Sigmoid colon (tissue), 7 donors: ENCODE results near the gene TIRAP. TPM values are rescaled to one million over a fixed set of nuclear protein-coding genes. Genes with fewer than 3 reads are reported as not detected.
A peak's percentile ranks its signal among the peaks of the same experiment; 100 is the strongest.

ENCODE experiments used
- DNase-seq: peaks from one replicate; pipeline ENCODE4 v3.0.0-alpha.2; 2019
- H3K27ac ChIP-seq, 4 donors: fragments of 200-600 bp; sonication (generic); one replicate each; pipeline ENCODE4 v1.5.1; 2016 to 2019; ENCODE audit warnings: mild to moderate bottlenecking in 1 of 4
- H3K27me3 ChIP-seq, 3 donors: fragments of 200-600 bp; sonication (generic); one replicate each; pipeline ENCODE4 v1.5.1; 2019; ENCODE audit warnings: mild to moderate bottlenecking in 1 of 3
- H3K36me3 ChIP-seq, 4 donors: fragments of 200-600 bp; sonication (generic); one replicate each; pipeline ENCODE4 v1.5.1; 2016 to 2019
- H3K4me1 ChIP-seq, 4 donors: fragments of 200-600 bp; sonication (generic); one replicate each; pipeline ENCODE4 v1.5.1; 2017 to 2019
- H3K4me3 ChIP-seq, 4 donors: fragments of 200-600 bp; sonication (generic); one replicate each; pipeline ENCODE4 v1.5.1; 2017 to 2019; ENCODE audit warnings: mild to moderate bottlenecking in 2 of 4, moderate library complexity in 1 of 4
- H3K9me3 ChIP-seq, 4 donors: fragments of 200-600 bp in 3 of 4; sonication (generic) in 3 of 4; one replicate each; pipeline versions ENCODE4 v1.5.1 to v1.6.1; 2013 to 2019
- CTCF ChIP-seq, 4 experiments: fragments of 450-650 bp in 3 of 4; fragments of 200-600 bp in 1 of 4; IDR thresholded peaks; one replicate each; pipeline ENCODE4 v1.5.1; 2016 to 2019; ENCODE audit warnings: antibody characterized with exemption in 4 of 4, mild to moderate bottlenecking in 3 of 4, moderate library complexity in 2 of 4
- EP300 ChIP-seq, 4 donors: sonication (generic); formaldehyde crosslinking; IDR thresholded peaks; one replicate each; pipeline ENCODE4 v1.6.1; 2017; ENCODE audit warnings: antibody characterized with exemption in 4 of 4
- POLR2A ChIP-seq, 2 donors: fragments of 450-650 bp; IDR thresholded peaks; one replicate each; pipeline ENCODE4 v1.6.1; 2016; ENCODE audit warnings: antibody characterized with exemption in 2 of 2, mild to moderate bottlenecking in 2 of 2, moderate library complexity in 2 of 2
- POLR2AphosphoS5 ChIP-seq, 4 donors: sonication (generic); formaldehyde crosslinking; IDR thresholded peaks; one replicate each; pipeline ENCODE4 v1.6.1; 2017; ENCODE audit warnings: antibody characterized with exemption in 4 of 4
- WGBS, 2 donors: extraction: QIAGEN DNeasy Blood & Tissue Kit; methylation state at CpG; one replicate each; pipeline ENCODE4 v1.1.7; 2013; 5-methylcytosine and 5-hydroxymethylcytosine counted together
- intact Hi-C: fragments of 100-400 bp; cut with DNase I; formaldehyde crosslinking; loops from one replicate; pipeline ENCODE4 v1.15.1; 2023
- polyA plus RNA-seq, 3 donors: library from polyadenylated mRNA; stranded (reverse); fragments of 200-250 nt; gene quantifications; one replicate each; pipeline ENCODE4 v1.2.3, GENCODE V29; 2013
- total RNA-seq, 4 donors: library from RNA; depleted of rRNA; stranded (reverse); fragments of >200 nt; gene quantifications; one replicate each; pipeline ENCODE4 v1.1.0, GENCODE V29; 2016
- donor health status: healthy with polysubstance abuse.
- donor health status: Bipolar disorder and iron deficiency.
- donor health status: healthy.

Gene TIRAP
- total and polyA plus RNA-seq, 7 donors: 4.2 to 11.5 (median 9.3) TPM

GRCh38 chr11:126333142-126333541 is 50.2 kb downstream of the TIRAP start:
- no peak for DNase-seq
- Histone ChIP-seq H3K9me3 (no peaks in the 10 kb centered on the region), H3K36me3 (peaks cover 0 to 19% (median 0%) of the 10 kb centered on the region in 4 donors), H3K4me3 (no peak overlapping the region), H3K27me3 (no peaks in the 10 kb centered on the region), H3K4me1 (peaks cover 0 to 13% (median 9%) of the 10 kb centered on the region in 4 donors), H3K27ac (no peak overlapping the region)
- TF ChIP-seq EP300 (IDR thresholded peaks at IDR 0.05): no peak
- TF ChIP-seq POLR2A (IDR thresholded peaks at IDR 0.05): no peak
- no peak for TF ChIP-seq POLR2AphosphoS5 (IDR thresholded peaks at IDR 0.05)
- TF ChIP-seq CTCF (IDR thresholded peaks at IDR 0.05): no peak
- 95% methylated on average over 7 of the region's 7 CpGs for WGBS, 2 donors
- intact Hi-C loops: no loop called here

DNA sequence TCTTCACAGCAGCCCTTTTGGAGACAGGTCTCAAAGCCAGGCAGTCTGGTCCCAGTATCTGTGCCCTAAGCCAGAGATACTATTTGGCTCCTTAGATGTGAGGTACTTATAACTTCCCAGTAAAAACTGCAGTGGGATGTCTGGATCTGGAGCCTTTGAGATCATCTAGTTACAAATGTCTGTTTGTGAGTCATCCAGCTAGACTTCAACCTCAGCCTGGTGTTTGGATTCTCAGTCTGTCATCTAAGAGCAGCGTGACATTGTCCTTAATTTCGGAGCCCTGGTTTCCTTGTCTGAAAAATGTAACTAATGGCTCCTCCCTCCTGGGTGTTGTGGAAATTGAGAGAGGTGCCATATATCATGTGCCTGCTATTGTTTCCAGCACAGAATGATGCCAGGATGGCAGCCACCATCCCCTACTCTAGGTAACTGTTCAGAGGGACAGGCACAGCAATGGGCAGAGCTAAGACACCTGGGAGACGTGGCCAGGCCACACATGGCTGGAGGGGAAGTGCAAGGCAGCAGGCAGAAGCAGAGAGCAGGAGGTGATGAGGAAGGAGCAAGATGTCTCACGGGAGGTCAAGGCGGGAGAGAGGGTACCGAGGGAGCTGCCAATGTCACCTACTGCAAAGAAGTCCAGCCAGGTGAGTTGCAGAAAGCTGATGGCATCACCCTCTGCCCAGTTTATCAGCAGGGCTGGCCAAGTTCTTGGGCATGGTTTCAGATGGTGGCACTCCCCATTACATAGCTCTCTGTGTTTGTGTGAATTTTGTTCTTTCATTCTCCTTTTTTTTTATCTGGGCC is 52.0 kb downstream of the TIRAP start:
- TF ChIP-seq EP300 (IDR thresholded peaks at IDR 0.05) (no peak), CTCF (IDR thresholded peaks at IDR 0.05) (no peak), POLR2AphosphoS5 (IDR thresholded peaks at IDR 0.05) (no peak), POLR2A (IDR thresholded peaks at IDR 0.05) (no peak)
- WGBS, 2 donors: 90 to 92% methylated on average over 6 of the region's 6 CpGs
- DNase-seq: no peak

GRCh38 chr11:126335463-126335760 is 52.5 kb downstream of the TIRAP start:
- Histone ChIP-seq H3K27ac (no peak overlapping the region), H3K36me3 (peaks cover 0 to 32% (median 3%) of the 10 kb centered on the region in 4 donors), H3K4me3 (no peak overlapping the region), H3K4me1 (peaks cover 0 to 20% (median 18%) of the 10 kb centered on the region in 4 donors), H3K9me3 (no peaks in the 10 kb centered on the region), H3K27me3 (no peaks in the 10 kb centered on the region)
- no peak for DNase-seq
- peak in 1 of 4 donors; percentile 19 for TF ChIP-seq POLR2AphosphoS5 (IDR thresholded peaks at IDR 0.05)
- no peak for TF ChIP-seq CTCF (IDR thresholded peaks at IDR 0.05)
- intact Hi-C loops: no loop called here
- WGBS, 2 donors: 79 to 93% methylated on average over 5 of the region's 5 CpGs

More for the DNA sequence above, 52.0 kb downstream of the TIRAP start:
- intact Hi-C loops: no loop called here
- Histone ChIP-seq H3K36me3 (peaks cover 0 to 32% (median 3%) of the 10 kb centered on the region in 4 donors), H3K27ac (no peak overlapping the region), H3K4me1 (peaks cover 0 to 19% (median 14%) of the 10 kb centered on the region in 4 donors), H3K27me3 (no peaks in the 10 kb centered on the region), H3K4me3 (no peak overlapping the region), H3K9me3 (no peaks in the 10 kb centered on the region)

- 57 to 86% methylated on average over 8 of the region's 8 CpGs for WGBS, 2 donors
- H3K4me1 ChIP-seq: peaks cover 0 to 21% (median 19%) of the 10 kb centered on the region in 4 donors
- H3K27me3 ChIP-seq: no peaks in the 10 kb centered on the region
- TF ChIP-seq POLR2A (IDR thresholded peaks at IDR 0.05) (no peak), EP300 (IDR thresholded peaks at IDR 0.05) (no peak), POLR2AphosphoS5 (IDR thresholded peaks at IDR 0.05) (no peak), CTCF (IDR thresholded peaks at IDR 0.05) (no peak)
- H3K9me3 ChIP-seq: no peaks in the 10 kb centered on the region
- intact Hi-C loops: no loop called here
- DNase-seq: no peak
- no peak overlapping the region for H3K4me3 ChIP-seq
- peaks cover 0 to 31% (median 3%) of the 10 kb centered on the region in 4 donors for H3K36me3 ChIP-seq
- no peak overlapping the region for H3K27ac ChIP-seq
Observed at GRCh38 chr11:126336138-126336541, 53.2 kb downstream of the TIRAP start.
